H1 (cell line): ENCODE data around the gene BPIFA2. TPM values are rescaled to one million over a fixed set of nuclear protein-coding genes. Genes with fewer than 3 reads are reported as not detected.

ENCODE experiments used
- CTCF ChIA-PET: fragments of 300-600 bp; sonication (Branson Sonifier 250); formaldehyde crosslinking; loops from one replicate; lab custom pipeline; 2021; ENCODE audit not compliant: partially characterized antibody; lab: Charles Lee
- POLR2A ChIA-PET: fragments of 300-600 bp; sonication (Branson Sonifier 250); formaldehyde crosslinking; loops from one replicate; lab custom pipeline; 2021; ENCODE audit warnings: inconsistent platforms; ENCODE audit not compliant: partially characterized antibody; lab: Charles Lee
- DNase-seq, 2 experiments: peaks; one replicate each; pipeline versions ENCODE4 v3.0.0 to v3.0.0-alpha.2; 2010 to 2022; ENCODE audit warnings: low spot score in 2 of 2, low read depth in 1 of 2, mixed read lengths in 1 of 2
- FAIRE-seq: peaks from 2 replicates; lab custom pipeline; 2011; peaks lifted over from hg19 to GRCh38; lab: Jason Lieb, UNC
- H2AFZ ChIP-seq: 2 replicates; pipeline ENCODE4 v1.8.1; 2012; ENCODE audit warnings: low read length, inconsistent platforms
- H2AK5ac ChIP-seq: 2 replicates; pipeline ENCODE4 v1.6.1; 2013; ENCODE audit warnings: low read depth, low read length
- H2BK120ac ChIP-seq: replicated peaks from 2 replicates; pipeline ENCODE3; 2013; ENCODE audit warnings: low read depth, low read length, inconsistent platforms
- H2BK12ac ChIP-seq: 2 replicates; pipeline ENCODE4 v1.6.1; 2013; ENCODE audit warnings: low read depth, low read length
- H2BK15ac ChIP-seq: 2 replicates; pipeline ENCODE4 v1.6.1; 2013; ENCODE audit warnings: low read length
- H2BK20ac ChIP-seq: 2 replicates; pipeline ENCODE4 v1.6.1; 2013; ENCODE audit warnings: low read length
- H2BK5ac ChIP-seq: 2 replicates; pipeline ENCODE4 v1.6.1; 2013; ENCODE audit warnings: low read depth, low read length
- H3K14ac ChIP-seq: 2 replicates; pipeline ENCODE4 v1.6.1; 2013; ENCODE audit warnings: inconsistent platforms; ENCODE audit not compliant: insufficient read length
- H3K18ac ChIP-seq: 2 replicates; pipeline ENCODE4 v1.6.1; 2013; ENCODE audit warnings: low read length; ENCODE audit errors: extremely low read depth
- H3K23ac ChIP-seq: 2 replicates; pipeline ENCODE4 v1.6.1; 2013; ENCODE audit warnings: inconsistent platforms; ENCODE audit not compliant: insufficient read length
- H3K23me2 ChIP-seq: 2 replicates; pipeline ENCODE4 v1.6.1; 2013; ENCODE audit warnings: low read depth, low read length
- H3K27ac ChIP-seq: 2 replicates; pipeline ENCODE4 v1.6.1; 2011; ENCODE audit warnings: low read depth, low read length, inconsistent platforms
- H3K27me3 ChIP-seq, 4 experiments: replicated peaks in 1 of 4; 1 replicate in 1 of 4; 2 replicates in 3 of 4; pipeline versions ENCODE4 v1.6.1 to v1.8.1; 2011 to 2013; ENCODE audit warnings: low read length in 3 of 4, mild to moderate bottlenecking in 3 of 4, inconsistent platforms in 2 of 4, mixed read lengths in 2 of 4, moderate library complexity in 1 of 4; ENCODE audit not compliant: control insufficient read depth in 3 of 4, insufficient read depth in 3 of 4; ENCODE audit errors: extremely low read depth in 1 of 4
- H3K36me3 ChIP-seq, 4 experiments: 2 replicates each; pipeline versions ENCODE4 v1.6.1 to v1.8.1; 2011 to 2013; ENCODE audit warnings: mild to moderate bottlenecking in 4 of 4, low read length in 3 of 4, moderate library complexity in 2 of 4, control low read depth in 1 of 4, inconsistent platforms in 1 of 4; ENCODE audit not compliant: insufficient read depth in 4 of 4, control insufficient read depth in 2 of 4
- H3K4ac ChIP-seq: replicated peaks from 2 replicates; pipeline ENCODE3; 2013; ENCODE audit warnings: low read length, low read depth, mixed read lengths, inconsistent platforms; ENCODE audit not compliant: insufficient read length
- H3K4me1 ChIP-seq, 4 experiments: replicated peaks in 1 of 4; 1 replicate in 1 of 4; 2 replicates in 3 of 4; pipeline versions ENCODE4 v1.6.1 to v1.8.1; 2011 to 2013; ENCODE audit warnings: low read length in 3 of 4, inconsistent platforms in 2 of 4, mixed read lengths in 1 of 4; ENCODE audit not compliant: insufficient read depth in 4 of 4, control insufficient read depth in 3 of 4
- H3K4me2 ChIP-seq, 2 experiments: 2 replicates each; pipeline versions ENCODE4 v1.6.1 to v1.8.1; 2011 to 2013; ENCODE audit warnings: low read depth in 2 of 2, low read length in 2 of 2, control low read depth in 1 of 2, inconsistent platforms in 1 of 2, mild to moderate bottlenecking in 1 of 2; ENCODE audit not compliant: insufficient read depth in 1 of 2
- H3K4me3 ChIP-seq, 4 experiments: fragments of 200-600, 300-600 bp in 1 of 4; sonication (generic), shearing (Covaris generic), sonication (Bioruptor Twin) in 1 of 4; 2 replicates each; pipeline versions ENCODE4 v1.5.1 to v1.8.1; 2011 to 2016; ENCODE audit warnings: low read length in 4 of 4, low read depth in 3 of 4, control low read depth in 2 of 4, inconsistent platforms in 2 of 4, mild to moderate bottlenecking in 2 of 4, mixed read lengths in 1 of 4, moderate library complexity in 1 of 4; ENCODE audit not compliant: insufficient read depth in 2 of 4; ENCODE audit errors: extremely low read depth in 1 of 4
- H3K56ac ChIP-seq: replicated peaks from 2 replicates; pipeline ENCODE3; 2013; ENCODE audit warnings: low read depth, mild to moderate bottlenecking, mixed read lengths, low read length, inconsistent platforms; ENCODE audit not compliant: insufficient read length
- H3K79me1 ChIP-seq: 2 replicates; pipeline ENCODE4 v1.6.1; 2013; ENCODE audit warnings: low read depth, low read length, control low read depth
- H3K79me2 ChIP-seq, 2 experiments: 2 replicates each; pipeline versions ENCODE4 v1.6.1 to v1.8.1; 2012 to 2013; ENCODE audit warnings: low read length in 2 of 2, mild to moderate bottlenecking in 2 of 2, inconsistent platforms in 1 of 2; ENCODE audit not compliant: insufficient read depth in 2 of 2, control insufficient read depth in 1 of 2
- H3K9ac ChIP-seq, 4 experiments: replicated peaks in 1 of 4; 1 replicate in 1 of 4; 2 replicates in 3 of 4; pipeline versions ENCODE4 v1.6.1 to v1.8.1; 2011 to 2013; ENCODE audit warnings: low read depth in 3 of 4, low read length in 3 of 4, control low read depth in 2 of 4, mild to moderate bottlenecking in 2 of 4, moderate library complexity in 2 of 4, inconsistent platforms in 1 of 4; ENCODE audit errors: extremely low read depth in 1 of 4
- H3K9me3 ChIP-seq, 2 experiments: 2 replicates each; pipeline versions ENCODE4 v1.6.1 to v1.8.1; 2012 to 2013; ENCODE audit warnings: mild to moderate bottlenecking in 2 of 2, moderate library complexity in 2 of 2, control low read depth in 1 of 2, inconsistent platforms in 1 of 2, low read depth in 1 of 2, low read length in 1 of 2, mixed read lengths in 1 of 2; ENCODE audit not compliant: insufficient read depth in 2 of 2
- H4K20me1 ChIP-seq, 2 experiments: replicated peaks in 1 of 2; 2 replicates each; pipeline versions ENCODE3 to v1.8.1; 2011 to 2013; ENCODE audit warnings: inconsistent platforms in 2 of 2, low read length in 2 of 2, mild to moderate bottlenecking in 1 of 2; ENCODE audit not compliant: insufficient read depth in 2 of 2, control insufficient read depth in 1 of 2
- H4K5ac ChIP-seq: 2 replicates; pipeline ENCODE4 v1.6.1; 2013; ENCODE audit warnings: low read length, low read depth, mixed read lengths, inconsistent platforms; ENCODE audit not compliant: insufficient read length
- H4K8ac ChIP-seq: 2 replicates; pipeline ENCODE4 v1.8.0; 2013; ENCODE audit warnings: mild to moderate bottlenecking, moderate library complexity, low read length, inconsistent platforms; ENCODE audit not compliant: insufficient read depth; ENCODE audit errors: extremely low read depth
- H4K91ac ChIP-seq: replicated peaks from 2 replicates; pipeline ENCODE3; 2013; ENCODE audit warnings: low read length, mixed read lengths, inconsistent platforms; ENCODE audit not compliant: insufficient read length
- ASH2L ChIP-seq: fragments of 200-600, 300-600 bp; sonication (generic); IDR thresholded peaks from one replicate; pipeline ENCODE4 v1.7.1; 2017; ENCODE audit warnings: low read length
- BACH1 ChIP-seq: IDR thresholded peaks from 2 replicates; pipeline ENCODE4 v1.6.1; 2012; ENCODE audit warnings: low read length, improper control_type of control experiment
- BCL11A ChIP-seq, 2 experiments: IDR thresholded peaks; one replicate each; pipeline ENCODE4 v1.6.1; 2011; ENCODE audit warnings: low read depth in 2 of 2, low read length in 2 of 2, mild to moderate bottlenecking in 2 of 2
- CBX8 ChIP-seq: fragments of 300-800, 300-1000 bp; sonication (generic); IDR thresholded peaks from 2 replicates; pipeline ENCODE4 v1.7.1; 2016; ENCODE audit warnings: low read depth, low read length, borderline replicate concordance
- CHD2 ChIP-seq: IDR thresholded peaks from 2 replicates; pipeline ENCODE4 v1.6.1; 2012; ENCODE audit warnings: low read length, improper control_type of control experiment
- EGR1 ChIP-seq: IDR thresholded peaks from 2 replicates; pipeline ENCODE4 v1.6.1; 2011; ENCODE audit warnings: low read depth, low read length, borderline replicate concordance
- FOSL1 ChIP-seq: IDR thresholded peaks from 2 replicates; pipeline ENCODE4 v1.6.1; 2011; ENCODE audit warnings: mild to moderate bottlenecking, low read depth, low read length, moderate library complexity; ENCODE audit not compliant: insufficient read depth
- HDAC2 ChIP-seq, 2 experiments: fragments of 300-600 bp in 1 of 2; sonication (generic) in 1 of 2; IDR thresholded peaks; 2 replicates each; pipeline ENCODE4 v1.6.1; 2011 to 2012; ENCODE audit warnings: low read depth in 2 of 2, low read length in 2 of 2, mild to moderate bottlenecking in 2 of 2, moderate library complexity in 2 of 2, borderline replicate concordance in 1 of 2, inconsistent platforms in 1 of 2
- JUN ChIP-seq: IDR thresholded peaks from 2 replicates; pipeline ENCODE4 v1.6.1; 2011; ENCODE audit warnings: low read depth, mild to moderate bottlenecking, improper control_type of control experiment, low read length
- JUND ChIP-seq: IDR thresholded peaks from 2 replicates; pipeline ENCODE4 v1.6.1; 2011; ENCODE audit warnings: mild to moderate bottlenecking, improper control_type of control experiment, low read length
- KDM4A ChIP-seq: IDR thresholded peaks from one replicate; pipeline ENCODE4 v1.7.1; 2012; ENCODE audit warnings: low read depth, mild to moderate bottlenecking, moderate library complexity, low read length, inconsistent platforms; ENCODE audit not compliant: severe bottlenecking
- SIRT6 ChIP-seq: IDR thresholded peaks from one replicate; pipeline ENCODE4 v1.7.1; 2012; ENCODE audit warnings: low read length, inconsistent platforms
- SUZ12 ChIP-seq: fragments of 200-600 bp; sonication (generic); IDR thresholded peaks from 2 replicates; pipeline ENCODE4 v1.6.1; 2012; ENCODE audit warnings: mild to moderate bottlenecking, inconsistent platforms, low read length, moderate library complexity, mixed read lengths
- TCF12 ChIP-seq: IDR thresholded peaks from 2 replicates; pipeline ENCODE4 v1.6.1; 2011; ENCODE audit warnings: low read depth, mild to moderate bottlenecking, low read length
- TEAD4 ChIP-seq: IDR thresholded peaks from 2 replicates; pipeline ENCODE4 v1.6.1; 2012; ENCODE audit warnings: low read depth, low read length, inconsistent platforms, mixed read lengths
- YY1 ChIP-seq: IDR thresholded peaks from 2 replicates; pipeline ENCODE4 v1.6.1; 2011; ENCODE audit warnings: low read depth, mild to moderate bottlenecking, low read length
- WGBS, 2 experiments: shearing (Covaris generic) in 1 of 2; methylation state at CpG; one replicate each; pipeline versions ENCODE4 v1.1.6 to v1.1.7; 2013 to 2015; ENCODE audit warnings: low lambda C conversion rate in 2 of 2, mixed read lengths in 2 of 2, inconsistent platforms in 1 of 2, low coverage in 1 of 2, missing lambda C conversion rate in 1 of 2; ENCODE audit not compliant: insufficient replicate concordance in 2 of 2, insufficient coverage in 1 of 2, insufficient read length in 1 of 2; ENCODE audit errors: extremely low coverage in 1 of 2, missing lambda C conversion rate in 1 of 2; 5-methylcytosine and 5-hydroxymethylcytosine counted together
- polyA plus RNA-seq, 7 experiments: library from polyadenylated mRNA; depleted of rRNA in 3 of 7; stranded (reverse) in 5 of 7; unstranded in 2 of 7; fragments of >200 nt in 5 of 7; fragments of 200-250 nt in 2 of 7; gene quantifications; 1 replicate in 5 of 7; 2 replicates in 1 of 7; 4 replicates in 1 of 7; pipeline versions ENCODE4 v1.2.1 to v1.2.3, GENCODE V29; 2011 to 2013; ENCODE audit warnings: missing spikeins in 2 of 7, mixed read lengths in 2 of 7
- total RNA-seq: library from RNA; stranded (reverse); fragmentation: NEBNext Ultra II Directional; extraction: Animal tissue kit (Norgen Biotek cat#: 25700); gene quantifications from 2 replicates; pipeline ENCODE4 v1.2.1, GENCODE V29; 2021

BPIFA2 gene
- total and polyA plus RNA-seq, 2 of the 8 experiments (the other 6 are each of a cell fraction or from before 2014, with no cell fraction given), result not detected

- 82% methylated on average over 6 of the region's 6 CpGs; no CpG with 5 or more reads in 1 of the 2 experiments for WGBS, 2 experiments
- H3K9me3 ChIP-seq, result no peaks in the 10 kb centered on the region
These were observed 61.9 kb downstream of the BPIFA2 start for GRCh38 chr20:33229843-33230242.

More at GRCh38 chr20:33229843-33230242, 61.9 kb downstream of the BPIFA2 start:
- H3K4ac ChIP-seq, result no peak overlapping the region
- H3K79me1 ChIP-seq, result no peaks in the 10 kb centered on the region; the same call in 1 of the 2 replicates
- no peak overlapping the region for H2BK120ac ChIP-seq
- TF ChIP-seq BACH1 (no peak), SIRT6 (no peak), CHD2 (no peak), BCL11A (IDR thresholded peaks at IDR 0.05; ENCODE audit: low read depth in 2 of 2, low read length in 2 of 2) (no peak), TCF12 (no peak), KDM4A (no peak), FOSL1 (no peak), HDAC2 (IDR thresholded peaks at IDR 0.05; ENCODE audit: borderline replicate concordance in 1 of 2, low read depth in 2 of 2, low read length in 2 of 2) (no peak), SUZ12 (no peak), ASH2L (no peak), EGR1 (no peak), CBX8 (no peak), TEAD4 (no peak), YY1 (no peak), JUND (no peak), JUN (no peak)
- CTCF ChIA-PET, result interaction anchor here (0.7 to 6.6 kb wide), 8 partner anchors 8 to 686 kb away, joined by 3 to 38 read pairs (median 4); no protein-coding TSS in a partner anchor
- no peak overlapping the region for H3K14ac ChIP-seq
- DNase-seq (no peak), FAIRE-seq (no peak)
- no peak overlapping the region for H2BK12ac ChIP-seq
- no peaks in the 10 kb centered on the region for H3K79me2 ChIP-seq
- no peak overlapping the region for H2BK20ac ChIP-seq
- no peak overlapping the region for H3K23ac ChIP-seq
- H3K56ac ChIP-seq, result no peak overlapping the region
- 0 out of 7 replicates have a peak, but pooled peaks cover 0 to 3% (median 0%) of the 10 kb centered on the region in 4 experiments for H3K4me1 ChIP-seq
- no peaks in the 10 kb centered on the region for H3K23me2 ChIP-seq
- H3K4me2 ChIP-seq, result no peak overlapping the region
- H3K36me3 ChIP-seq, result no peaks in the 10 kb centered on the region
- H4K91ac ChIP-seq, result no peak overlapping the region
- H4K8ac ChIP-seq, result no peak overlapping the region
- H3K9ac ChIP-seq, result no peak overlapping the region
- no peak overlapping the region for H3K27ac ChIP-seq
- H4K20me1 ChIP-seq, result no peaks in the 10 kb centered on the region
- H2AK5ac ChIP-seq, result no peak overlapping the region
- H2BK15ac ChIP-seq, result no peak overlapping the region
- H3K4me3 ChIP-seq, result no peak overlapping the region
- no peak overlapping the region for H4K5ac ChIP-seq
- POLR2A ChIA-PET, result no interaction called here
- no peak overlapping the region for H2BK5ac ChIP-seq
- H2AFZ ChIP-seq, result no peak overlapping the region
- H3K18ac ChIP-seq, result no peak overlapping the region
- H3K27me3 ChIP-seq, result no peaks in the 10 kb centered on the region
